GM23338 (cell line): ENCODE results near the gene TWIST2. TPM values are rescaled to one million over a fixed set of nuclear protein-coding genes. Genes with fewer than 3 reads are reported as not detected.

Source experiments
- ATAC-seq: fragments of 200-7000 bp; cut with Tn5 transposase; 3 replicates; pipeline ENCODE4 v1.9.1; 2020
- DNase-seq: peaks from one replicate; pipeline ENCODE4 v3.0.0-alpha.2; 2015; ENCODE audit warnings: low spot score
- H2AFZ ChIP-seq: fragments of 200-600 bp; sonication (generic); 2 replicates; pipeline ENCODE4 v1.8.0; 2016; ENCODE audit warnings: antibody characterized with exemption, mild to moderate bottlenecking, moderate library complexity
- H3F3A ChIP-seq: fragments of 200-600 bp; sonication (generic); replicated peaks from 2 replicates; pipeline ENCODE4 v1.8.0; 2017; ENCODE audit warnings: antibody characterized with exemption, mixed run types, low read depth
- H3K27ac ChIP-seq: fragments of 200-600 bp; sonication (generic); 2 replicates; pipeline ENCODE4 v1.6.1; 2016; ENCODE audit warnings: low read depth
- H3K27me3 ChIP-seq: fragments of 200-600 bp; sonication (generic); 2 replicates; pipeline ENCODE4 v1.8.0; 2016; ENCODE audit warnings: mild to moderate bottlenecking, mixed run types, moderate library complexity; ENCODE audit not compliant: insufficient read depth
- H3K36me3 ChIP-seq: fragments of 200-600 bp; sonication (generic); 2 replicates; pipeline ENCODE4 v1.8.0; 2016; ENCODE audit warnings: mild to moderate bottlenecking; ENCODE audit not compliant: insufficient read depth
- H3K4me1 ChIP-seq: fragments of 200-600 bp; sonication (generic); 2 replicates; pipeline ENCODE4 v1.8.0; 2016; ENCODE audit warnings: mild to moderate bottlenecking, moderate library complexity; ENCODE audit not compliant: insufficient read depth
- H3K4me2 ChIP-seq: fragments of 200-600 bp; sonication (generic); 2 replicates; pipeline ENCODE4 v1.7.1; 2017; ENCODE audit warnings: mixed run types
- H3K4me3 ChIP-seq: fragments of 200-600 bp; sonication (generic); 2 replicates; pipeline ENCODE4 v1.6.1; 2016; ENCODE audit warnings: mixed run types
- H3K79me2 ChIP-seq: fragments of 200-600 bp; sonication (generic); replicated peaks from 2 replicates; pipeline ENCODE4 v1.8.0; 2017; ENCODE audit warnings: mild to moderate bottlenecking; ENCODE audit not compliant: insufficient read depth
- H3K9me2 ChIP-seq: fragments of 200-600 bp; sonication (generic); 2 replicates; pipeline ENCODE4 v1.8.0; 2017; ENCODE audit not compliant: insufficient read depth
- H4K20me1 ChIP-seq: fragments of 200-600 bp; sonication (generic); replicated peaks from 2 replicates; pipeline ENCODE4 v1.8.0; 2017; ENCODE audit warnings: mild to moderate bottlenecking; ENCODE audit not compliant: insufficient read depth
- H3K27ac Mint-ChIP-seq: 2 replicates; pipeline ENCODE4 v1.8.0; 2020; ENCODE audit warnings: inconsistent platforms, mild to moderate bottlenecking, moderate library complexity, mixed read lengths
- H3K27me3 Mint-ChIP-seq: 3 replicates; pipeline ENCODE4 v1.8.0; 2022; ENCODE audit warnings: low read depth, mild to moderate bottlenecking, moderate library complexity, mixed read lengths, inconsistent platforms; ENCODE audit not compliant: insufficient read depth, poor library complexity
- H3K36me3 Mint-ChIP-seq: 3 replicates; pipeline ENCODE4 v1.8.0; 2021; ENCODE audit warnings: low read depth, mild to moderate bottlenecking, inconsistent platforms, moderate library complexity, mixed read lengths
- H3K4me1 Mint-ChIP-seq: 3 replicates; pipeline ENCODE4 v1.8.0; 2020; ENCODE audit warnings: mild to moderate bottlenecking, inconsistent platforms, mixed read lengths
- H3K4me3 Mint-ChIP-seq: 3 replicates; pipeline ENCODE4 v1.8.0; 2021; ENCODE audit warnings: moderate library complexity, mild to moderate bottlenecking, inconsistent platforms, mixed read lengths
- H3K9me3 Mint-ChIP-seq: 3 replicates; pipeline ENCODE4 v1.8.0; 2020; ENCODE audit warnings: moderate library complexity, mild to moderate bottlenecking, inconsistent platforms, mixed read lengths
- EZH2 ChIP-seq: fragments of 200-600 bp; sonication (generic); IDR thresholded peaks from one replicate; pipeline ENCODE4 v1.8.0; 2017; ENCODE audit warnings: antibody characterized with exemption, mild to moderate bottlenecking, low read depth; ENCODE audit not compliant: unreplicated experiment
- JUNB ChIP-seq: IDR thresholded peaks from one replicate; pipeline ENCODE4 v1.6.1; 2016; ENCODE audit warnings: antibody characterized with exemption; ENCODE audit not compliant: unreplicated experiment
- NANOG ChIP-seq: IDR thresholded peaks from 2 replicates; pipeline ENCODE4 v1.6.1; 2016; ENCODE audit warnings: antibody characterized with exemption, borderline replicate concordance
- POLR2AphosphoS5 ChIP-seq: IDR thresholded peaks from 2 replicates; pipeline ENCODE4 v1.6.1; 2016; ENCODE audit warnings: antibody characterized with exemption, low read depth
- STAT1 ChIP-seq: IDR thresholded peaks from one replicate; pipeline ENCODE4 v1.6.1; 2016; ENCODE audit warnings: antibody characterized with exemption; ENCODE audit not compliant: unreplicated experiment
- ZNF114 ChIP-seq: fragments of 250-450 bp; sonication (Bioruptor Pico); IDR thresholded peaks from 2 replicates; pipeline ENCODE4 v1.5.0; 2020; ENCODE audit warnings: mild to moderate bottlenecking, moderate library complexity
- ZNF331 ChIP-seq: fragments of 250-450 bp; sonication (Bioruptor Pico); IDR thresholded peaks from 2 replicates; pipeline ENCODE4 v1.5.0; 2020; ENCODE audit warnings: low read depth, mild to moderate bottlenecking, moderate library complexity
- polyA plus RNA-seq: library from polyadenylated mRNA; unstranded; fragments of >200 nt; fragmentation: Nextera tagmentation; extraction: Ambion mirVana; gene quantifications from 2 replicates; pipeline ENCODE4 v1.2.1, GENCODE V29; 2016
- total RNA-seq: library from RNA; depleted of rRNA; stranded (reverse); fragments of >200 nt; shearing (Covaris generic); gene quantifications from 2 replicates; pipeline ENCODE4 v1.2.3, GENCODE V29; 2014
- TF ChIP-seq, protein P1 (sequence below): IDR thresholded peaks from one replicate; pipeline ENCODE4 v1.6.1; 2018; ENCODE audit warnings: antibody characterized with exemption; ENCODE audit not compliant: unreplicated experiment
- TF ChIP-seq, protein P2 (sequence below): fragments of 250-450 bp; sonication (Bioruptor Pico); IDR thresholded peaks from 2 replicates; pipeline ENCODE4 v1.5.0; 2020; ENCODE audit warnings: mild to moderate bottlenecking, moderate library complexity
- TF ChIP-seq, protein P3 (sequence below): IDR thresholded peaks from 2 replicates; pipeline ENCODE4 v1.6.1; 2016; ENCODE audit warnings: antibody characterized with exemption

The TWIST2 gene
- total and polyA plus RNA-seq, 2 experiments from 2014 or later, result 7.0 to 12.5 TPM

DNA sequence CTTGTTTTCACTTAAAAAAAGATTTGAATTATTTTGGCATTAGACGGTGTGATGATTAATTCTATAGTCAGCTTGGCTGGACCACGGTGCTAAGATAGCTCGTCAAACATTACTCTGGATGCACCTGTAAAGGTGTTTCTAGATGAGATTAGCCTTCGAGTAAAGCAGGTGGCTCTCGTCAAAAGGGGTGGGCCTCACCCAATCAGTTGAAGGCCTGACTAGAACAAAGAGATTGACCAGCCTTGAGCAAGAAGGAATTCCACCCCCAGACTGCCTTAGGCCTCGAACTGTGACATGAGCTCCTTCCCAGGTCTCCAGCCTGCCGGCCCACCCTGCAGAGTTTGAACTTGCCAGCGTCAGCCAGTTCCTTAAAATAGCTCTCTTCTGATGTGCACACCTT, 73.4 kb downstream of the TWIST2 start (continued):
- TF ChIP-seq, protein P1, sequence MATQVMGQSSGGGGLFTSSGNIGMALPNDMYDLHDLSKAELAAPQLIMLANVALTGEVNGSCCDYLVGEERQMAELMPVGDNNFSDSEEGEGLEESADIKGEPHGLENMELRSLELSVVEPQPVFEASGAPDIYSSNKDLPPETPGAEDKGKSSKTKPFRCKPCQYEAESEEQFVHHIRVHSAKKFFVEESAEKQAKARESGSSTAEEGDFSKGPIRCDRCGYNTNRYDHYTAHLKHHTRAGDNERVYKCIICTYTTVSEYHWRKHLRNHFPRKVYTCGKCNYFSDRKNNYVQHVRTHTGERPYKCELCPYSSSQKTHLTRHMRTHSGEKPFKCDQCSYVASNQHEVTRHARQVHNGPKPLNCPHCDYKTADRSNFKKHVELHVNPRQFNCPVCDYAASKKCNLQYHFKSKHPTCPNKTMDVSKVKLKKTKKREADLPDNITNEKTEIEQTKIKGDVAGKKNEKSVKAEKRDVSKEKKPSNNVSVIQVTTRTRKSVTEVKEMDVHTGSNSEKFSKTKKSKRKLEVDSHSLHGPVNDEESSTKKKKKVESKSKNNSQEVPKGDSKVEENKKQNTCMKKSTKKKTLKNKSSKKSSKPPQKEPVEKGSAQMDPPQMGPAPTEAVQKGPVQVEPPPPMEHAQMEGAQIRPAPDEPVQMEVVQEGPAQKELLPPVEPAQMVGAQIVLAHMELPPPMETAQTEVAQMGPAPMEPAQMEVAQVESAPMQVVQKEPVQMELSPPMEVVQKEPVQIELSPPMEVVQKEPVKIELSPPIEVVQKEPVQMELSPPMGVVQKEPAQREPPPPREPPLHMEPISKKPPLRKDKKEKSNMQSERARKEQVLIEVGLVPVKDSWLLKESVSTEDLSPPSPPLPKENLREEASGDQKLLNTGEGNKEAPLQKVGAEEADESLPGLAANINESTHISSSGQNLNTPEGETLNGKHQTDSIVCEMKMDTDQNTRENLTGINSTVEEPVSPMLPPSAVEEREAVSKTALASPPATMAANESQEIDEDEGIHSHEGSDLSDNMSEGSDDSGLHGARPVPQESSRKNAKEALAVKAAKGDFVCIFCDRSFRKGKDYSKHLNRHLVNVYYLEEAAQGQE, result no peak
- no peak for TF ChIP-seq STAT1

DNA sequence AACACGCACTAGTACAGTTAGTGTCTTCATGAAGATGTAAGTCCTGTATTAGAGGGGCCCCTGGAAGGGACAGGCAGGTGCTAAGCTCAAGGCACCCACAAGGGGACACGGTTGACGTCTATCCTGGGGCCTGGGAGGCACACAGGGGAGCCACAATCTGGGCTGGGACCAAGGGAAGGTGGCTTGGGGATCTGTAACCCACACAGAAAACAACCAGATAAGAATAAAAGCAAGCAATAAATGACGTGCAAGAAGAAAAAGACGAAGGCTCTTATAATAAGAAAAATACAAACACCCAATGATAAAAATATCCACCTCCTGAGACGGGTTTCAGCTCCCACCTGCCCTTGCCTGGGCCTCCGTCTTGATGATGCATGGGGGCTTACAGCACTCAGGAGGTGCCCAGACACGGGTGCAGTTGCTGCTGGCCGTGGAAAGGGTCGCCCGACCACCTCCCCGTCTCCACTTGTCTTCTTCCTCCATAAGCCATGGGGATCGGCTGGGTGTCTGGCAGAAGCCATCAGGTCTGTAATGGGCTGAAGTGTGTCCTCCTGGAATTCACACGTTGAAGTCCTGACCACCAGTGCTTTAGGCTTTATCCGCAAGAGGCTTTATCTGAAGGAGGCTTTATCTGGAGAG, 73.9 kb downstream of the TWIST2 start:
- no peaks in the 10 kb centered on the region for H3K79me2 ChIP-seq
- TF ChIP-seq ZNF331 (CRISPR knock-in tag) (no peak), EZH2 (no peak), STAT1 (no peak), POLR2AphosphoS5 (no peak), NANOG (no peak), ZNF114 (CRISPR knock-in tag) (no peak), JUNB (no peak)
- TF ChIP-seq, protein P2, sequence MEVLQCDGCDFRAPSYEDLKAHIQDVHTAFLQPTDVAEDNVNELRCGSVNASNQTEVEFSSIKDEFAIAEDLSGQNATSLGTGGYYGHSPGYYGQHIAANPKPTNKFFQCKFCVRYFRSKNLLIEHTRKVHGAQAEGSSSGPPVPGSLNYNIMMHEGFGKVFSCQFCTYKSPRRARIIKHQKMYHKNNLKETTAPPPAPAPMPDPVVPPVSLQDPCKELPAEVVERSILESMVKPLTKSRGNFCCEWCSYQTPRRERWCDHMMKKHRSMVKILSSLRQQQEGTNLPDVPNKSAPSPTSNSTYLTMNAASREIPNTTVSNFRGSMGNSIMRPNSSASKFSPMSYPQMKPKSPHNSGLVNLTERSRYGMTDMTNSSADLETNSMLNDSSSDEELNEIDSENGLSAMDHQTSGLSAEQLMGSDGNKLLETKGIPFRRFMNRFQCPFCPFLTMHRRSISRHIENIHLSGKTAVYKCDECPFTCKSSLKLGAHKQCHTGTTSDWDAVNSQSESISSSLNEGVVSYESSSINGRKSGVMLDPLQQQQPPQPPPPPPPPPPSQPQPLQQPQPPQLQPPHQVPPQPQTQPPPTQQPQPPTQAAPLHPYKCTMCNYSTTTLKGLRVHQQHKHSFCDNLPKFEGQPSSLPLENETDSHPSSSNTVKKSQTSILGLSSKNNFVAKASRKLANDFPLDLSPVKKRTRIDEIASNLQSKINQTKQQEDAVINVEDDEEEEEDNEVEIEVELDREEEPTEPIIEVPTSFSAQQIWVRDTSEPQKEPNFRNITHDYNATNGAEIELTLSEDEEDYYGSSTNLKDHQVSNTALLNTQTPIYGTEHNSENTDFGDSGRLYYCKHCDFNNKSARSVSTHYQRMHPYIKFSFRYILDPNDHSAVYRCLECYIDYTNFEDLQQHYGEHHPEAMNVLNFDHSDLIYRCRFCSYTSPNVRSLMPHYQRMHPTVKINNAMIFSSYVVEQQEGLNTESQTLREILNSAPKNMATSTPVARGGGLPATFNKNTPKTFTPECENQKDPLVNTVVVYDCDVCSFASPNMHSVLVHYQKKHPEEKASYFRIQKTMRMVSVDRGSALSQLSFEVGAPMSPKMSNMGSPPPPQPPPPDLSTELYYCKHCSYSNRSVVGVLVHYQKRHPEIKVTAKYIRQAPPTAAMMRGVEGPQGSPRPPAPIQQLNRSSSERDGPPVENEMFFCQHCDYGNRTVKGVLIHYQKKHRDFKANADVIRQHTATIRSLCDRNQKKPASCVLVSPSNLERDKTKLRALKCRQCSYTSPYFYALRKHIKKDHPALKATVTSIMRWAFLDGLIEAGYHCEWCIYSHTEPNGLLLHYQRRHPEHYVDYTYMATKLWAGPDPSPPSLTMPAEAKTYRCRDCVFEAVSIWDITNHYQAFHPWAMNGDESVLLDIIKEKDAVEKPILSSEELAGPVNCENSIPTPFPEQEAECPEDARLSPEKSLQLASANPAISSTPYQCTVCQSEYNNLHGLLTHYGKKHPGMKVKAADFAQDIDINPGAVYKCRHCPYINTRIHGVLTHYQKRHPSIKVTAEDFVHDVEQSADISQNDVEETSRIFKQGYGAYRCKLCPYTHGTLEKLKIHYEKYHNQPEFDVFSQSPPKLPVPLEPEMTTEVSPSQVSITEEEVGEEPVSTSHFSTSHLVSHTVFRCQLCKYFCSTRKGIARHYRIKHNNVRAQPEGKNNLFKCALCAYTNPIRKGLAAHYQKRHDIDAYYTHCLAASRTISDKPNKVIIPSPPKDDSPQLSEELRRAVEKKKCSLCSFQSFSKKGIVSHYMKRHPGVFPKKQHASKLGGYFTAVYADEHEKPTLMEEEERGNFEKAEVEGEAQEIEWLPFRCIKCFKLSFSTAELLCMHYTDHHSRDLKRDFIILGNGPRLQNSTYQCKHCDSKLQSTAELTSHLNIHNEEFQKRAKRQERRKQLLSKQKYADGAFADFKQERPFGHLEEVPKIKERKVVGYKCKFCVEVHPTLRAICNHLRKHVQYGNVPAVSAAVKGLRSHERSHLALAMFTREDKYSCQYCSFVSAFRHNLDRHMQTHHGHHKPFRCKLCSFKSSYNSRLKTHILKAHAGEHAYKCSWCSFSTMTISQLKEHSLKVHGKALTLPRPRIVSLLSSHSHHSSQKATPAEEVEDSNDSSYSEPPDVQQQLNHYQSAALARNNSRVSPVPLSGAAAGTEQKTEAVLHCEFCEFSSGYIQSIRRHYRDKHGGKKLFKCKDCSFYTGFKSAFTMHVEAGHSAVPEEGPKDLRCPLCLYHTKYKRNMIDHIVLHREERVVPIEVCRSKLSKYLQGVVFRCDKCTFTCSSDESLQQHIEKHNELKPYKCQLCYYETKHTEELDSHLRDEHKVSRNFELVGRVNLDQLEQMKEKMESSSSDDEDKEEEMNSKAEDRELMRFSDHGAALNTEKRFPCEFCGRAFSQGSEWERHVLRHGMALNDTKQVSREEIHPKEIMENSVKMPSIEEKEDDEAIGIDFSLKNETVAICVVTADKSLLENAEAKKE (CRISPR knock-in tag), result no peak
- TF ChIP-seq, protein P1, result no peak
- TF ChIP-seq, protein P3, sequence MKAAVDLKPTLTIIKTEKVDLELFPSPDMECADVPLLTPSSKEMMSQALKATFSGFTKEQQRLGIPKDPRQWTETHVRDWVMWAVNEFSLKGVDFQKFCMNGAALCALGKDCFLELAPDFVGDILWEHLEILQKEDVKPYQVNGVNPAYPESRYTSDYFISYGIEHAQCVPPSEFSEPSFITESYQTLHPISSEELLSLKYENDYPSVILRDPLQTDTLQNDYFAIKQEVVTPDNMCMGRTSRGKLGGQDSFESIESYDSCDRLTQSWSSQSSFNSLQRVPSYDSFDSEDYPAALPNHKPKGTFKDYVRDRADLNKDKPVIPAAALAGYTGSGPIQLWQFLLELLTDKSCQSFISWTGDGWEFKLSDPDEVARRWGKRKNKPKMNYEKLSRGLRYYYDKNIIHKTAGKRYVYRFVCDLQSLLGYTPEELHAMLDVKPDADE, result no peak

More for the DNA sequence above, 73.9 kb downstream of the TWIST2 start:
- H3K9me2 ChIP-seq, result no peaks in the 10 kb centered on the region
- no peaks in the 10 kb centered on the region for H4K20me1 ChIP-seq
- no peaks in the 10 kb centered on the region for H3K4me1 ChIP-seq
- H3K27ac ChIP-seq, result no peak overlapping the region
- no peaks in the 10 kb centered on the region for H3K36me3 ChIP-seq
- H3K4me2 ChIP-seq, result no peak overlapping the region
- no peaks in the 10 kb centered on the region; the same call in 2 of the 3 replicates for H3K4me1 Mint-ChIP-seq
- H3K4me3 Mint-ChIP-seq, result no peak overlapping the region
- no peak for DNase-seq
- no peak for ATAC-seq
- H3K27me3 ChIP-seq, result no peaks in the 10 kb centered on the region
- H3K9me3 Mint-ChIP-seq, result no peaks in the 10 kb centered on the region; the same call in 2 of the 3 replicates
- peaks cover 7% of the 10 kb centered on the region for H3K27me3 Mint-ChIP-seq
- H2AFZ ChIP-seq, result no peak overlapping the region
- no peak overlapping the region for H3K4me3 ChIP-seq
- H3K27ac Mint-ChIP-seq, result no peak overlapping the region
- no peaks in the 10 kb centered on the region for H3K36me3 Mint-ChIP-seq
- H3F3A ChIP-seq, result no peaks in the 10 kb centered on the region
